HG03354 (cell line): ENCODE measurements around the gene METTL16.
"Not testable (repeated sequence)": the region's sequence is repeated elsewhere in the genome, so short reads cannot be mapped to it uniquely, and the experiment has no call there.

Experiments used
- ATAC-seq: cut with Tn5 transposase; IDR thresholded peaks from one replicate; pipeline ENCODE4 v1.9.1; 2021; ENCODE audit warnings: mild to moderate bottlenecking; ENCODE audit not compliant: unreplicated experiment, poor library complexity, severe bottlenecking

Gene METTL16

DNA sequence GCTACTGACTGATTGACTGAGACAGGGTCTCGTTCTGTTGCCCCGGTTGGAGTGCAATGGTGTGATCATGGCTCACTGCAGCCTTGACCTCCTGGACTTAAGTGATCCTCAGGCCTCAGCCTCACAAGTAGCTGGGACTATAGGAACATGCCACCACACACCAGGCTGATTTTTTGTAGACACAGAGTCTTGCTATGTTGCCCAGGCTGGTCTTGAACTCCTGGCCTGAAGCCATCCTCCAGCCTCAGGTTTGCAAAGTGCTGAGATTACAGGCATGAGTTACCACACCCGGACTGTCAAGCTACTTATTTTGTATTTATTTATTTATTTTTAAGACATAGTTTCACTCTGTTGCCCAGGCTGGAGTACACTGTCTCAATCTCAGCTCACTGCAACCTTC, 55.2 kb downstream of the METTL16 start:
- ATAC-seq: no peak

DNA sequence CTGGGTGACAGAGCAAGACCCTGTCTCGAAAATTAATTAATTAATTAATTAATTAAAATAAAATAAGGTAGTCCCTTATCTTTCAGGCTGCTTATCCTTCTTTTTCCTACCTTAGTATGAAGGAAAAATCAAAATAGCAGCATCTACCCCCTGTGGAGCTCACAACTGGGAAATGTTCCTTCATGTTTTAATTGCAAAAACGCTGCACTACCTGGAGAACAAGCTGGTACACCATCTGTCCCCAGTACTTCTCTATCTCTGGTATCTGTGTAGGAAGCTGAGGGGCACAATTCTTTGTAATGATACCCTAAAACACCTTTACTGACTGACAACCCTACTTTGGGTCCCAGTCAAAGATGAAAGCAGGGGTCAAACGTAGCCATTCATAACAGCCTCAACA, 55.7 kb downstream of the METTL16 start:
- ATAC-seq: no peak

DNA sequence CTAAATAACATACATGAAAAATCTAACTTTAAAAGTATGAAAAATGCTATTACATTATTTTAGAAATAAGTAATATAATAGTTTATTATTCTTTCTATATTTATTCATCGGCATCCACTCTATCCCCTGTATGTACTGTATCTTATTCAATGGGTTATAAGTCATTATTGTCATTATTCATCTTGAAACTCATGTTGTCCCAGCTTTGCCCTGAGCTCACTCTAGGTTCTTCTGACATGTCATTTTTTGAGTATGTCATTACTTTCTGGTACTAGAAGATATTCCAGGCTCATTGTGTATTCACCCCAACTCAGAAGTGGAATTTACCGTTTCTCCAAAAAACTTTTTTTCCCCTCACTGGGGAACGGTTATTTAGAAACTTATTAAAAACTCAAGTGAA, 57.8 kb downstream of the METTL16 start:
- ATAC-seq: no peak

DNA sequence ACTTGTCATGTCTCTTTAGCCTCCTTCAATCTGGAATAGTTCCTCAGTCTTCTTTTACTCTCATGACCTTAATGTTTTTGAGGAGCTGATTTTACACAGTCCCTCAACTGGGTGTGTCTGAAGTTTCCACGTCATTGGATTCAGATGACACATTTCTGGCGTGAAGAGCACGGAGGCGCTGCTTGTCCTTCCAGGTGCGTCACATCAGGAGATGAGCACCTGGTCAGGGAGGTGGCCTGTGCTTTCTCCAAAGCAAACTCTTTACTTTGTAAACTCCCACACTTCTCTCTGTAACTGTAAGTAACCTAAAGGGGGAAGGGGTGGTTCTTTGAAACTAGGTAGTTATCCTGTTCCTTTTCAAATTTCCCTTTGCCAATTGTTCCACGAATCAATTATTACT, 58.4 kb downstream of the METTL16 start:
- no peak for ATAC-seq

DNA sequence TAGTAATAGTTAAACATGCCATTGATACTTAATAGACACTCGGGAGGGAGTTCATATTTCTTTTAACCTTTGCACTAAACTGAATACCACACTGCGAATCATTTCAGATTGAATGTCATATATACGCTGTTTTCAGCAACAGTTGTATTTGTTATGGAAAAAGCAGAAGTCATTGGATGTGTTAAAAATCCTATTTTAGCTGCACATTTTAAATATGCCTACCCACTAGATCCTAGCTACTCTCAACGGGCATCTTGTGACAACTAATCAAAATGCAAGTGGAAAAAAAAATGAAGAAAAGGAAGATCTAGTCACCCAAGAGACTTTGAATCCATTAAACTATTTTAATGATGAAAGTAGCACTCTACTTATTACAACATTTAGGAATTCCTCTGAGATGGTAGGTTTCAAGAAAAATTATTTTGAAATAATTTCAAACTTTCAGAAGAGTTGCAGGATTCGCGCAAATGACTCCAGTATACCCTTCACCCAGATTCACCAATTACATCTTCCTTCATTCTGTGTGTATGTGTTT, 59.4 kb downstream of the METTL16 start:
- ATAC-seq: no peak

GRCh38 chr17:2450016-2450650, 61.6 kb downstream of the METTL16 start:
- no peak for ATAC-seq

GRCh38 chr17:2449486-2449885, 62.2 kb downstream of the METTL16 start:
- no peak for ATAC-seq

- ATAC-seq: not testable (repeated sequence)
Observed at GRCh38 chr17:2447479-2447878, 64.2 kb downstream of the METTL16 start.

DNA sequence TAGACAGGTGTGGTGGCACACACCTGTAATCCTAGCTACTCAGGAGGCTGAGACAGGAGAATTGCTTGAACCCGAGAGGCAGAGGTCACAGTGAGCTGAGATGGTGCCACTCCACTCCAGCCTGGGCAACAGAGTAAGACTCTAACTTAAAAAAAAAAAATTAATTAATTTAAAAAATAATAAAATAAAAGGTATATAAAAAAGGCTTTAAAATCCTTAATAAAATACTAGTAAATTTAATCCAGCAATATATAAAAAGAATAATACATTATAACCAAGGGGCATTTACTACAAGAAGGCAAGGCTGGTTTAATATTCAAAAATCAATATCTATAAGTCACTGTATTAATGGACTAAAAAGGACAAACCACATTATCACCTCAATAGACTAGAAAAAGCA, 66.0 kb downstream of the METTL16 start:
- no peak for ATAC-seq

DNA sequence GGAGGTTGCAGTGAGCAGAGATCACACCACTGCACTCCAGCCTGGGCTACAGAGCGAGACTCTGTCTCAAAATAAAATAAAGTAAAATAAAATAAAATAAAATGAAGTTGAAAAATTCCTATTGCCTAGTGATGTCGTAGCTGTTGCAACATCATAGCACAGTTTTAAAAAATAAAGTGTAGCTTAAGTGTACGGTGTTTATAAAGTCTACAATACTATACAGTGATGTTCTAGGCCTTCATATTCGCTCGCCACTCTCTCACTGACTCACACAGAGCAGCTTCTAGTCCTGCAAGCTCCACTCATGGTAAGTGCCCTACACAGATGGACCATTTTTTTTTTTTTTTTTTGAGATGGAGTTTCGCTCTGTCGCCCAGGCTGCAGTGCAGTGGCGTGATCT, 67.3 kb downstream of the METTL16 start:
- no peak for ATAC-seq

- no peak for ATAC-seq
Observed at GRCh38 chr17:2442166-2442565, 69.5 kb downstream of the METTL16 start.

GRCh38 chr17:2440930-2441329, 70.8 kb downstream of the METTL16 start:
- no peak for ATAC-seq

- ATAC-seq: not testable (repeated sequence)
Observed at GRCh38 chr17:2439997-2440396, 71.7 kb downstream of the METTL16 start.

DNA sequence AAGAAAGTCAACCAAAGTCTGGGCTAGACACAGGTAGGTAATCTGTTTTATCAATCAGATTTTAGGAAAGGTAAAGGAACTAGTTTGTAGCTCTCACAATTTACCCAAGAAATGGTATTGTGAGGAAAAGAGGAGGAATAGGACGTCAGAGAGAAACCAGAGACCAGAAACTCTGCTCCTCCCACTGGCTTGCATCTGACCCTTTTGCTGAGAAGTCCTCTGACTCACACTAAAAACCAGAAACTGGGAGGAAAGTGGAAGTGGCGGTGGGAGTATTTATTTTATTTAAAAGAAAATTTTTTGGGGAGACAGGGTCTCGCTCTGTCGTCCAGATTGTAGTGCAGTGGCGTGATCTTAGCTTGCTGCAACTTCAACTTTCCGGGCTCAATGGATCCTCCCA, 72.9 kb downstream of the METTL16 start:
- ATAC-seq: no peak

DNA sequence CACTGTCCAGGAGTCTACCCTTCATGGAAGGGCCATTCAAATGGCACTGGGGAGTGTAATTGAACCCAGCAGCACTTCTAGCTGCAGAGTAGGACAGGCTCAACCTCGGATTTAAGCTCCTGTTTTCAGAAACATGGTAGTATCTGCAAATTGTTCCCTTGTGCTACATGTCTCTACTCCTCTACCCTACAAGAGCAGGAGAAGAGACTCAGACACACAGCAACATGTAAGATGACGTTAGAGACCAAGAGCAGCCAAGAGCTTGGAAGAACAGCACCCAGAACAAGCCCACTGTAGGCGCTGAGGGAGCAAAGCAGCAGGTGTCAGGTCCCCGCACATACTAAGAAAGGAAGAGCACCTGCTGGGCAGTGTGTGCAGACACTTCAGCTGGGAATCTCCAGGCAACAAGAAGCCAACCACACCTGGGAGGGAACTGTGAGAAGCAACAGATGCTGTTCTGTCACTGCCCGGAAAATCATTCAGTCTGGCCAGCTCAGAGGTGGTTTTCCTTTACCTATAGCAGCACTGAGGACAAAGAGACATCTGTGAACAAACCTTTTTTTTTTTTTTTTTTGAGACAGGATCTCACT, 75.3 kb downstream of the METTL16 start:
- ATAC-seq: no peak

GRCh38 chr17:2435862-2436261, 75.8 kb downstream of the METTL16 start:
- no peak for ATAC-seq

GRCh38 chr17:2435181-2435741, 76.4 kb downstream of the METTL16 start:
- ATAC-seq: no peak

GRCh38 chr17:2433696-2434095, 78.0 kb downstream of the METTL16 start:
- ATAC-seq: no peak

GRCh38 chr17:2427910-2428309, 83.8 kb downstream of the METTL16 start:
- no peak for ATAC-seq

GRCh38 chr17:2427215-2427614, 84.5 kb downstream of the METTL16 start:
- ATAC-seq: no peak

DNA sequence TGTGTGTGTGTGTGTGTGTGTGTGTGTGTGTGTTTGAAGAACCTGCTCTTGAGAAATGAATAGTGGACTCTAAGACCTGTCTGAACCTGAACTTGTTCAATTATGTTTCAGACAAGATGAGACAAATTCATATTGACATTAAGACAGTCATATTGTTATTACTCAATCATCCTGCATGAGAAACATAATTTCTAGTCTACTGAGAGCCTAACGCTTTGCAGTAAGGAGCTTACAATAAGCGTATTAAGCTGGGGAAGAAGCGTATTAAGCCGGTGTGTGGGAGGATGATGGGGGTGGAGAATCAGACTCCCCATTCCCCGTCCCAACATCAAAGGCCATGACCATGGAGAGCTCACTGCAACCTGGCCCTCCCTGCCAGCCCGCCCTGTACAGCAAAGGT, 88.4 kb downstream of the METTL16 start:
- no peak for ATAC-seq
